Hair follicular keratinocyte (primary cell): ENCODE measurements around the gene S100A8. TPM values are rescaled to one million over a fixed set of nuclear protein-coding genes. Genes with fewer than 3 reads are reported as not detected.

Source experiments
- total RNA-seq: library from RNA; depleted of rRNA; stranded (reverse); fragments of >200 nt; gene quantifications from 2 replicates; pipeline ENCODE4 v1.2.3, GENCODE V29; 2015

Gene S100A8
- total RNA-seq, result 228 and 239 TPM in 2 replicates

GRCh38 chr1:153390938-153391710 is at the start of gene S100A8:
Gene S100A8 (minus strand): TSS chr1:153391073. CDS start chr1:153390535, 538 bp downstream.

GRCh38 chr1:153415850-153416570 is 25.1 kb upstream of the S100A8 start, which contains the start of gene S100A7A:
Gene S100A7A (plus strand): TSS chr1:153416520. CDS start chr1:153418083, 1,563 bp downstream.

GRCh38 chr1:153375511-153375910 is 15.4 kb downstream of the S100A8 start, which contains the start of gene S100A12:
Gene S100A12 (minus strand): TSS chr1:153375621. CDS start chr1:153374592, 1,029 bp downstream.

GRCh38 chr1:153357853-153358690 is 32.8 kb downstream of the S100A8 start, which contains the start of gene S100A9:
Gene S100A9 (plus strand): TSS chr1:153357854. CDS start chr1:153358284, 430 bp downstream.

GRCh38 chr1:153348511-153349362 is 42.1 kb downstream of the S100A8 start, which contains the start of gene PGLYRP4:
Gene PGLYRP4 (minus strand): TSS chr1:153348841. CDS start chr1:153347932, 909 bp downstream.

Other genes with a start within 250 kb of the S100A8 start
- gene SPRR2G, start 240.2 kb downstream of the S100A8 start, total RNA-seq, result not detected in 2 replicates
- gene LELP1, start 187.6 kb downstream of the S100A8 start, total RNA-seq, result not detected in 2 replicates
- gene PRR9, start 173.5 kb downstream of the S100A8 start, total RNA-seq, result not detected in 2 replicates
- not detected in 2 replicates for gene LORICRIN, start 131.4 kb downstream of the S100A8 start, total RNA-seq
- 0.34 and 0.62 TPM in 2 replicates for gene PGLYRP3, start 78.1 kb downstream of the S100A8 start, total RNA-seq
- 0.30 and 0.55 TPM in 2 replicates for gene PGLYRP4, start 42.2 kb downstream of the S100A8 start, total RNA-seq
- 1,435 and 1,560 TPM in 2 replicates for gene S100A9, start 33.2 kb downstream of the S100A8 start, total RNA-seq
- 0.49 and 1.7 TPM in 2 replicates for gene S100A12, start 15.5 kb downstream of the S100A8 start, total RNA-seq
- gene S100A7A, start 25.4 kb upstream of the S100A8 start, total RNA-seq, result under 0.01 TPM in 1 of 2 replicates, not detected in the other
- gene S100A7, start 69.6 kb upstream of the S100A8 start, total RNA-seq, result 5.2 and 13.3 TPM in 2 replicates
- 1,494 and 3,100 TPM in 2 replicates for gene S100A6, start 144.9 kb upstream of the S100A8 start, total RNA-seq
- gene S100A5, start 149.9 kb upstream of the S100A8 start, total RNA-seq, result not detected in 2 replicates
- 5.7 and 25.3 TPM in 2 replicates for gene S100A4, start 154.7 kb upstream of the S100A8 start, total RNA-seq
- gene S100A3, start 158.2 kb upstream of the S100A8 start, total RNA-seq, result 7.7 and 12.7 TPM in 2 replicates
- gene S100A2, start 174.8 kb upstream of the S100A8 start, total RNA-seq, result 7,785 and 8,615 TPM in 2 replicates
- gene S100A16, start 222.1 kb upstream of the S100A8 start, total RNA-seq, result 1,743 and 1,927 TPM in 2 replicates
- 1,521 and 2,019 TPM in 2 replicates for gene S100A14, start 225.3 kb upstream of the S100A8 start, total RNA-seq
- gene S100A13, start 236.4 kb upstream of the S100A8 start, total RNA-seq, result 180 and 189 TPM in 2 replicates
- not detected in 2 replicates for gene S100A1, start 237.4 kb upstream of the S100A8 start, total RNA-seq
- 36.5 and 57.2 TPM in 2 replicates for gene CHTOP, start 243.0 kb upstream of the S100A8 start, total RNA-seq